IMR-90 (cell line): Measurements from ENCODE around the gene OSBPL2. TPM values are rescaled to one million over a fixed set of nuclear protein-coding genes. Genes with fewer than 3 reads are reported as not detected.

ENCODE experiments used
- ATAC-seq: fragments of 200-7000 bp; cut with Tn5 transposase; 2 replicates; pipeline ENCODE4 v1.9.1; 2020; ENCODE audit warnings: low read depth, mild to moderate bottlenecking, moderate library complexity
- BruUV-seq: library from RNA; stranded (reverse); fragments of 400-500 nt; replicated peaks from 2 replicates; lab custom pipeline; 2021; lab: Mats Ljungman, UMichigan
- CTCF ChIA-PET: fragments of 300-600 bp; formaldehyde crosslinking; extraction: SDS; loops from one replicate; lab custom pipeline; 2021; ENCODE audit warnings: antibody characterized with exemption; lab: Yijun Ruan, JAX
- POLR2A ChIA-PET: fragments of 300-600 bp; sonication (Branson Sonifier 250); formaldehyde crosslinking; loops from one replicate; lab custom pipeline; 2022; ENCODE audit warnings: antibody characterized with exemption; ENCODE audit not compliant: unreplicated experiment; lab: Charles Lee
- DNase-seq: peaks from one replicate; pipeline ENCODE4 v3.0.0; 2013
- H2AFZ ChIP-seq: replicated peaks from 2 replicates; pipeline ENCODE3; 2013; ENCODE audit warnings: low read length, mild to moderate bottlenecking; ENCODE audit not compliant: poor library complexity
- H2AK5ac ChIP-seq: 2 replicates; pipeline ENCODE4 v1.6.1; 2013; ENCODE audit warnings: low read depth, low read length, inconsistent platforms
- H2AK9ac ChIP-seq: replicated peaks from 2 replicates; pipeline ENCODE3; 2013; ENCODE audit warnings: mild to moderate bottlenecking, low read depth, low read length, moderate library complexity; ENCODE audit not compliant: poor library complexity
- H2BK120ac ChIP-seq: 2 replicates; pipeline ENCODE4 v1.6.1; 2013; ENCODE audit warnings: low read depth, low read length, inconsistent platforms
- H2BK15ac ChIP-seq: 3 replicates; pipeline ENCODE4 v1.6.1; 2013; ENCODE audit warnings: low read depth, low read length, inconsistent platforms
- H2BK20ac ChIP-seq: 2 replicates; pipeline ENCODE4 v1.6.1; 2013; ENCODE audit warnings: low read depth, mild to moderate bottlenecking, inconsistent platforms, low read length, moderate library complexity
- H2BK5ac ChIP-seq: 2 replicates; pipeline ENCODE4 v1.6.1; 2013; ENCODE audit warnings: mild to moderate bottlenecking, low read depth, low read length, inconsistent platforms; ENCODE audit not compliant: poor library complexity, severe bottlenecking
- H3K14ac ChIP-seq: replicated peaks from 2 replicates; pipeline ENCODE4 v1.6.1; 2013; ENCODE audit warnings: low read depth, low read length, inconsistent platforms
- H3K18ac ChIP-seq: 2 replicates; pipeline ENCODE4 v1.6.1; 2013; ENCODE audit warnings: low read depth, low read length, control low read depth
- H3K23ac ChIP-seq: 2 replicates; pipeline ENCODE4 v1.6.1; 2013; ENCODE audit warnings: low read depth, low read length, inconsistent platforms
- H3K27ac ChIP-seq: 2 replicates; pipeline ENCODE4 v1.5.1; 2013; ENCODE audit warnings: mild to moderate bottlenecking, control low read depth, low read length; ENCODE audit not compliant: insufficient read depth
- H3K27me3 ChIP-seq: 2 replicates; pipeline ENCODE4 v1.6.1; 2013; ENCODE audit warnings: low read length; ENCODE audit not compliant: control insufficient read depth, insufficient read depth
- H3K36me3 ChIP-seq: 2 replicates; pipeline ENCODE4 v1.6.1; 2013; ENCODE audit warnings: low read length, mixed read lengths; ENCODE audit not compliant: control insufficient read depth, insufficient read depth
- H3K4ac ChIP-seq: 2 replicates; pipeline ENCODE4 v1.6.1; 2013; ENCODE audit warnings: low read depth, low read length, inconsistent platforms
- H3K4me1 ChIP-seq: 2 replicates; pipeline ENCODE4 v1.6.1; 2013; ENCODE audit warnings: low read length, mixed read lengths; ENCODE audit not compliant: control insufficient read depth, insufficient read depth
- H3K4me2 ChIP-seq: 2 replicates; pipeline ENCODE4 v1.6.1; 2013; ENCODE audit warnings: low read depth, mild to moderate bottlenecking, control low read depth, low read length, moderate library complexity
- H3K4me3 ChIP-seq: 2 replicates; pipeline ENCODE4 v1.5.1; 2013; ENCODE audit warnings: low read depth, mild to moderate bottlenecking, control low read depth, low read length, moderate library complexity; ENCODE audit not compliant: insufficient read depth
- H3K56ac ChIP-seq: 2 replicates; pipeline ENCODE4 v1.6.1; 2013; ENCODE audit warnings: low read length, inconsistent platforms; ENCODE audit not compliant: insufficient read depth; ENCODE audit errors: extremely low read depth
- H3K79me1 ChIP-seq, 2 experiments: 2 replicates each; pipeline ENCODE4 v1.6.1; 2013; ENCODE audit warnings: low read length in 2 of 2, inconsistent platforms in 1 of 2, low read depth in 1 of 2
- H3K9ac ChIP-seq: 2 replicates; pipeline ENCODE4 v1.6.1; 2013; ENCODE audit warnings: low read depth, low read length, control low read depth
- H3K9me1 ChIP-seq: 2 replicates; pipeline ENCODE4 v1.6.1; 2013; ENCODE audit warnings: low read length, inconsistent platforms; ENCODE audit not compliant: insufficient read depth
- H3K9me3 ChIP-seq: 2 replicates; pipeline ENCODE4 v1.6.1; 2013; ENCODE audit warnings: low read length; ENCODE audit not compliant: control insufficient read depth, insufficient read depth
- H4K20me1 ChIP-seq: 2 replicates; pipeline ENCODE4 v1.6.1; 2013; ENCODE audit warnings: low read length, inconsistent platforms; ENCODE audit not compliant: insufficient read depth
- H4K5ac ChIP-seq: 2 replicates; pipeline ENCODE4 v1.6.1; 2013; ENCODE audit warnings: mild to moderate bottlenecking, low read depth, low read length, control low read depth
- H4K8ac ChIP-seq, 2 experiments: 2 replicates each; pipeline ENCODE4 v1.6.1; 2013; ENCODE audit warnings: low read depth in 2 of 2, low read length in 2 of 2, control low read depth in 1 of 2, inconsistent platforms in 1 of 2
- H4K91ac ChIP-seq: 2 replicates; pipeline ENCODE4 v1.6.1; 2013; ENCODE audit warnings: low read depth, low read length, inconsistent platforms; ENCODE audit not compliant: insufficient read depth
- BHLHE40 ChIP-seq: fragments of 150-350 bp; IDR thresholded peaks from 2 replicates; pipeline ENCODE4 v1.6.1; 2016; ENCODE audit warnings: mild to moderate bottlenecking, low read depth, low read length
- CHD1 ChIP-seq: IDR thresholded peaks from 2 replicates; pipeline ENCODE4 v1.6.1; 2012; ENCODE audit warnings: low read depth, low read length, improper control_type of control experiment
- CTCF ChIP-seq: conservative IDR thresholded peaks from 2 replicates; pipeline ENCODE4 v1.5.1; 2012; ENCODE audit warnings: mild to moderate bottlenecking, low read depth, low read length, improper control_type of control experiment
- ELK1 ChIP-seq: fragments of 150-350 bp; IDR thresholded peaks from 2 replicates; pipeline ENCODE4 v1.6.1; 2016; ENCODE audit warnings: low read depth, mild to moderate bottlenecking, low read length, moderate library complexity, borderline replicate concordance
- FOS ChIP-seq: fragments of 150-350 bp; IDR thresholded peaks from 2 replicates; pipeline ENCODE4 v1.6.1; 2016; ENCODE audit warnings: low read depth, low read length
- MAFK ChIP-seq: IDR thresholded peaks from 2 replicates; pipeline ENCODE4 v1.6.1; 2012; ENCODE audit warnings: low read depth, low read length, improper control_type of control experiment
- MAZ ChIP-seq: IDR thresholded peaks from 2 replicates; pipeline ENCODE4 v1.6.1; 2012; ENCODE audit warnings: low read depth, mild to moderate bottlenecking, low read length, improper control_type of control experiment, moderate library complexity, borderline replicate concordance
- MXI1 ChIP-seq: IDR thresholded peaks from 2 replicates; pipeline ENCODE4 v1.6.1; 2012; ENCODE audit warnings: low read depth, mild to moderate bottlenecking, low read length, moderate library complexity, borderline replicate concordance
- NFE2L2 ChIP-seq: fragments of 150-350 bp; IDR thresholded peaks from 2 replicates; pipeline ENCODE4 v1.6.1; 2016; ENCODE audit warnings: low read depth, mild to moderate bottlenecking, low read length
- POLR2A ChIP-seq: IDR thresholded peaks from 2 replicates; pipeline ENCODE4 v1.6.1; 2012; ENCODE audit warnings: mild to moderate bottlenecking, low read depth, low read length
- RAD21 ChIP-seq: IDR thresholded peaks from 2 replicates; pipeline ENCODE4 v1.6.1; 2012; ENCODE audit warnings: low read length, improper control_type of control experiment
- RCOR1 ChIP-seq: IDR thresholded peaks from 2 replicates; pipeline ENCODE4 v1.6.1; 2012; ENCODE audit warnings: mild to moderate bottlenecking, low read length, improper control_type of control experiment; ENCODE audit not compliant: insufficient replicate concordance
- RFX5 ChIP-seq: IDR thresholded peaks from 2 replicates; pipeline ENCODE4 v1.8.0; 2012; ENCODE audit warnings: low read depth, mild to moderate bottlenecking, low read length, moderate library complexity
- SMC3 ChIP-seq: fragments of 150-350 bp; IDR thresholded peaks from 2 replicates; pipeline ENCODE4 v1.6.1; 2016; ENCODE audit warnings: low read depth, mild to moderate bottlenecking, antibody characterized with exemption, low read length, moderate library complexity
- USF2 ChIP-seq: fragments of 150-350 bp; IDR thresholded peaks from 2 replicates; pipeline ENCODE4 v1.6.1; 2017; ENCODE audit warnings: mild to moderate bottlenecking, antibody characterized with exemption, low read length, low read depth
- WGBS, 2 experiments: methylation state at CpG; one replicate each; pipeline versions ENCODE4 v1.1.5 to v1.1.7; 2013; ENCODE audit warnings: missing lambda C conversion rate in 2 of 2; ENCODE audit not compliant: insufficient read length in 1 of 2; ENCODE audit errors: extremely low coverage in 2 of 2; 5-methylcytosine and 5-hydroxymethylcytosine counted together
- dilution Hi-C: fragments of 300-500 bp; cut with HindIII; formaldehyde crosslinking; loops from one replicate; pipeline ENCODE4 v1.14.3; 2018; ENCODE audit warnings: low sequenced_read_pairs; ENCODE audit not compliant: unreplicated experiment
- in situ Hi-C: fragments of 300-500 bp; cut with MboI; formaldehyde crosslinking; loops from 3 replicates; pipeline ENCODE4 v1.14.3; 2019; ENCODE audit warnings: low sequenced_read_pairs, inconsistent platforms, mixed read lengths
- intact Hi-C: fragments of 100-400 bp; cut with micrococcal nuclease; formaldehyde crosslinking; loops from 2 replicates; pipeline ENCODE4 v1.10.0; 2022
- polyA plus RNA-seq, 3 experiments: library from polyadenylated mRNA; depleted of rRNA; stranded (reverse); fragments of >200 nt; gene quantifications; 2 replicates each; pipeline ENCODE4 v1.2.3, GENCODE V29; 2012; ENCODE audit warnings: low replicate concordance in 1 of 3
- total RNA-seq: library from RNA; depleted of rRNA; stranded (reverse); fragments of >200 nt; gene quantifications from 2 replicates; pipeline ENCODE4 v1.2.3, GENCODE V29; 2012

The OSBPL2 gene
- total and polyA plus RNA-seq, 2 of the 4 experiments (the other 2 are of a cell fraction) = 19.3 to 27.6 TPM

- no peak overlapping the region for H4K8ac ChIP-seq
- H3K79me1 ChIP-seq = no peaks in the 10 kb centered on the region; a peak in 1 of 4 replicates
- H3K4me3 ChIP-seq = no peak overlapping the region
- H2BK120ac ChIP-seq = no peak overlapping the region
- H2BK20ac ChIP-seq = no peak overlapping the region
- H3K27ac ChIP-seq = no peak overlapping the region
- BruUV-seq = no TSS peak
- no peak overlapping the region for H2AK5ac ChIP-seq
- no peak overlapping the region for H3K14ac ChIP-seq
- H4K91ac ChIP-seq = no peak overlapping the region
- dilution Hi-C loops = no loop called here
- no peak overlapping the region for H3K23ac ChIP-seq
- H3K4me1 ChIP-seq = no peaks in the 10 kb centered on the region
- H2BK15ac ChIP-seq = no peak overlapping the region
- H2AK9ac ChIP-seq = no peak overlapping the region
- no peak overlapping the region for H3K18ac ChIP-seq
- no peaks in the 10 kb centered on the region for H3K9me1 ChIP-seq
- POLR2A ChIA-PET = no interaction called here
- ATAC-seq = no peak
- 63% methylated on average over 6 of the region's 18 CpGs; no CpG with 5 or more reads in 1 of the 2 experiments for WGBS, 2 experiments
- in situ Hi-C loops = no loop called here
- no peak overlapping the region for H4K5ac ChIP-seq
- CTCF ChIA-PET = no interaction called here
- no peaks in the 10 kb centered on the region for H3K36me3 ChIP-seq
- intact Hi-C loops = no loop called here
- no peak for DNase-seq
- no peak overlapping the region for H3K9ac ChIP-seq
- H3K56ac ChIP-seq = no peak overlapping the region
- H4K20me1 ChIP-seq = peaks cover 4% of the 10 kb centered on the region; the same call in 1 of the 2 replicates
- no peak overlapping the region for H3K4ac ChIP-seq
- H3K27me3 ChIP-seq = peaks cover 27% of the 10 kb centered on the region
- no peak overlapping the region for H2BK5ac ChIP-seq
- H3K9me3 ChIP-seq = peaks cover 4% of the 10 kb centered on the region
- no peak overlapping the region for H3K4me2 ChIP-seq
- H2AFZ ChIP-seq = no peak overlapping the region
- no peak for TF ChIP-seq NFE2L2
- TF ChIP-seq CTCF = no peak
- no peak for TF ChIP-seq RAD21
- no peak for TF ChIP-seq POLR2A
- TF ChIP-seq CHD1 = no peak
- no peak for TF ChIP-seq BHLHE40
- no peak for TF ChIP-seq MXI1
- TF ChIP-seq RFX5 = no peak
- TF ChIP-seq FOS = no peak
- no peak for TF ChIP-seq USF2
- TF ChIP-seq RCOR1 = no peak
- TF ChIP-seq ELK1 = no peak
- TF ChIP-seq MAFK = no peak
- TF ChIP-seq SMC3 = no peak
- no peak for TF ChIP-seq MAZ
Measured at GRCh38 chr20:62232770-62233645, 5.3 kb upstream of the OSBPL2 start.
